Measurements from ENCODE around the gene ZNF90.

DNA sequence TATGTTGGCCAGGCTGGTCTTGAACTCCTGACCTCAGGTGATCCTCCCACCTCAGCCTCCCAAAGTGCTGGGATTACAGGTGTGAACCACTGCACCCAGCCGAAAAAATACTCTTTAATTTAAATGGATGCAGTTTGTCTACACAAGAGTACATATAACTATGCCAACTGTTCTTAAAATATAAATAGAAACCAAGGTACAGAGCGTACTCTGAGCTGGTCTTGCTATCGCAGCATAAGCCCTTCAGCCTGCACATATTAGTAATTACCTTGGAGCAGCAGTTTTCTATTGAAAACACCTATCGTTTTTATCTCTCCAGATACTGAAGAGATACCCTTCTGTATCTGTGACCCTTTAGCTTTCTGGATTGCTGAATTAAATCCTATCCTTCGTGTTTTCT lies 41.9 kb upstream of the ZNF90 start:
- TF ChIP-seq, protein P1, sequence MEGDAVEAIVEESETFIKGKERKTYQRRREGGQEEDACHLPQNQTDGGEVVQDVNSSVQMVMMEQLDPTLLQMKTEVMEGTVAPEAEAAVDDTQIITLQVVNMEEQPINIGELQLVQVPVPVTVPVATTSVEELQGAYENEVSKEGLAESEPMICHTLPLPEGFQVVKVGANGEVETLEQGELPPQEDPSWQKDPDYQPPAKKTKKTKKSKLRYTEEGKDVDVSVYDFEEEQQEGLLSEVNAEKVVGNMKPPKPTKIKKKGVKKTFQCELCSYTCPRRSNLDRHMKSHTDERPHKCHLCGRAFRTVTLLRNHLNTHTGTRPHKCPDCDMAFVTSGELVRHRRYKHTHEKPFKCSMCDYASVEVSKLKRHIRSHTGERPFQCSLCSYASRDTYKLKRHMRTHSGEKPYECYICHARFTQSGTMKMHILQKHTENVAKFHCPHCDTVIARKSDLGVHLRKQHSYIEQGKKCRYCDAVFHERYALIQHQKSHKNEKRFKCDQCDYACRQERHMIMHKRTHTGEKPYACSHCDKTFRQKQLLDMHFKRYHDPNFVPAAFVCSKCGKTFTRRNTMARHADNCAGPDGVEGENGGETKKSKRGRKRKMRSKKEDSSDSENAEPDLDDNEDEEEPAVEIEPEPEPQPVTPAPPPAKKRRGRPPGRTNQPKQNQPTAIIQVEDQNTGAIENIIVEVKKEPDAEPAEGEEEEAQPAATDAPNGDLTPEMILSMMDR (IDR thresholded peaks at IDR 0.05) = no peak
- no peak for TF ChIP-seq POLR2A (IDR thresholded peaks at IDR 0.05)

All from vagina (tissue), 2 donors.